Neural cell (in vitro differentiated cells): Measurements from ENCODE around the gene MCM5. TPM values are rescaled to one million over a fixed set of nuclear protein-coding genes. Genes with fewer than 3 reads are reported as not detected.

ENCODE experiments used
- H2AFZ ChIP-seq: fragments of 200-600, 300-800 bp; sonication (generic), shearing (Covaris generic); 2 replicates; pipeline ENCODE4 v1.6.0; 2014; ENCODE audit warnings: low read depth, mild to moderate bottlenecking, antibody characterized with exemption, low read length, moderate library complexity
- H3F3A ChIP-seq: fragments of 200-600 bp; shearing (Covaris generic); 2 replicates; pipeline ENCODE4 v1.6.1; 2016; ENCODE audit warnings: mild to moderate bottlenecking, moderate library complexity, mixed read lengths, antibody characterized with exemption, low read length; ENCODE audit not compliant: insufficient read depth, poor library complexity, severe bottlenecking
- H3K27ac ChIP-seq: fragments of 200-600, 300-800 bp; sonication (generic), shearing (Covaris generic); 2 replicates; pipeline ENCODE4 v1.5.1; 2014; ENCODE audit warnings: mild to moderate bottlenecking, low read length, moderate library complexity
- H3K27me3 ChIP-seq: fragments of 300-800, 200-600 bp; sonication (generic), shearing (Covaris generic); 2 replicates; pipeline ENCODE4 v1.6.0; 2014; ENCODE audit warnings: mild to moderate bottlenecking, low read depth, low read length, moderate library complexity; ENCODE audit not compliant: insufficient read depth
- H3K36me3 ChIP-seq: fragments of 300-800, 200-600 bp; sonication (generic), shearing (Covaris generic); 2 replicates; pipeline ENCODE4 v1.5.1; 2014; ENCODE audit warnings: mild to moderate bottlenecking, antibody characterized with exemption, low read length, moderate library complexity; ENCODE audit not compliant: insufficient read depth
- H3K4me2 ChIP-seq: fragments of 300-800, 200-600 bp; sonication (generic), shearing (Covaris generic); 2 replicates; pipeline ENCODE4 v1.6.0; 2014; ENCODE audit warnings: mild to moderate bottlenecking, low read length
- H3K4me3 ChIP-seq: fragments of 300-800, 200-600 bp; sonication (generic), shearing (Covaris generic); 2 replicates; pipeline ENCODE4 v1.5.1; 2014; ENCODE audit warnings: mild to moderate bottlenecking, low read length, moderate library complexity
- H3K79me2 ChIP-seq: fragments of 200-600 bp; shearing (Covaris generic); replicated peaks from 2 replicates; pipeline ENCODE4 v1.6.0; 2014; ENCODE audit warnings: mild to moderate bottlenecking, low read length, moderate library complexity; ENCODE audit not compliant: insufficient read depth
- H3K9ac ChIP-seq: fragments of 300-800, 200-600 bp; sonication (generic), shearing (Covaris generic); 2 replicates; pipeline ENCODE4 v1.6.1; 2016; ENCODE audit warnings: mild to moderate bottlenecking, low read length, mixed read lengths
- H3K9me2 ChIP-seq: fragments of 200-600 bp; shearing (Covaris generic); 2 replicates; pipeline ENCODE4 v1.6.1; 2016; ENCODE audit warnings: mild to moderate bottlenecking, low read length, mixed read lengths; ENCODE audit not compliant: insufficient read depth
- H3K9me3 ChIP-seq: fragments of 200-600, 300-800 bp; sonication (generic), shearing (Covaris generic); 2 replicates; pipeline ENCODE4 v1.6.1; 2016; ENCODE audit warnings: mild to moderate bottlenecking, mixed run types, low read length, moderate library complexity, mixed read lengths
- H4K20me1 ChIP-seq: fragments of 200-600 bp; shearing (Covaris generic); 2 replicates; pipeline ENCODE4 v1.6.1; 2016; ENCODE audit warnings: mild to moderate bottlenecking, mixed run types; ENCODE audit not compliant: insufficient read depth
- CTCF ChIP-seq: fragments of 450-650 bp; IDR thresholded peaks from 2 replicates; pipeline ENCODE4 v1.5.1; 2014; ENCODE audit warnings: antibody characterized with exemption, mild to moderate bottlenecking, moderate library complexity; ENCODE audit not compliant: poor library complexity, severe bottlenecking
- EP300 ChIP-seq: fragments of 450-650 bp; conservative IDR thresholded peaks from 2 replicates; pipeline ENCODE4 v1.6.1; 2014; ENCODE audit warnings: antibody characterized with exemption, mild to moderate bottlenecking, moderate library complexity; ENCODE audit not compliant: poor library complexity, severe bottlenecking
- EZH2 ChIP-seq: fragments of 200-600, 300-800 bp; shearing (Covaris generic), sonication (generic); IDR thresholded peaks from 2 replicates; pipeline ENCODE4 v1.6.1; 2014; ENCODE audit warnings: antibody characterized with exemption, low read length, borderline replicate concordance, mild to moderate bottlenecking; ENCODE audit not compliant: insufficient read depth, poor library complexity, severe bottlenecking
- MXI1 ChIP-seq: fragments of 450-650 bp; conservative IDR thresholded peaks from 2 replicates; pipeline ENCODE4 v1.6.1; 2014; ENCODE audit warnings: antibody characterized with exemption, mild to moderate bottlenecking; ENCODE audit not compliant: poor library complexity, severe bottlenecking
- POLR2AphosphoS5 ChIP-seq: IDR thresholded peaks from 2 replicates; pipeline ENCODE4 v1.6.1; 2012
- RAD21 ChIP-seq: fragments of 450-650 bp; conservative IDR thresholded peaks from 2 replicates; pipeline ENCODE4 v1.6.1; 2014; ENCODE audit warnings: antibody characterized with exemption, mild to moderate bottlenecking, moderate library complexity
- REST ChIP-seq: IDR thresholded peaks from 2 replicates; pipeline ENCODE4 v1.6.1; 2012; ENCODE audit warnings: borderline replicate concordance
- SMC3 ChIP-seq: fragments of 450-650 bp; conservative IDR thresholded peaks from 2 replicates; pipeline ENCODE4 v1.6.1; 2014; ENCODE audit warnings: antibody characterized with exemption, mild to moderate bottlenecking, moderate library complexity; ENCODE audit not compliant: poor library complexity
- TAF1 ChIP-seq: IDR thresholded peaks from 2 replicates; pipeline ENCODE4 v1.6.1; 2012; ENCODE audit warnings: low read depth
- polyA plus RNA-seq: library from polyadenylated mRNA; depleted of rRNA; stranded (reverse); fragments of >200 nt; gene quantifications from 2 replicates; pipeline ENCODE4 v1.2.3, GENCODE V29; 2014

MCM5 gene
- polyA plus RNA-seq, 1 donor from 2014 or later = 6.9 TPM

- Histone ChIP-seq H3K4me2 (no peak overlapping the region), H3K79me2 (no peaks in the 10 kb centered on the region), H3K36me3 (no peaks in the 10 kb centered on the region), H3F3A (no peaks in the 10 kb centered on the region), H3K4me3 (no peak overlapping the region), H4K20me1 (no peaks in the 10 kb centered on the region), H3K9me3 (no peaks in the 10 kb centered on the region), H3K27ac (no peak overlapping the region), H3K27me3 (peaks cover 13% of the 10 kb centered on the region), H2AFZ (no peak overlapping the region), H3K9ac (no peak overlapping the region), H3K9me2 (no peaks in the 10 kb centered on the region)
- no peak for TF ChIP-seq REST
- no peak for TF ChIP-seq POLR2AphosphoS5
- TF ChIP-seq SMC3 = no peak
- TF ChIP-seq EZH2 = no peak
- TF ChIP-seq RAD21 = no peak
- TF ChIP-seq MXI1 = no peak
- TF ChIP-seq EP300 = no peak
- TF ChIP-seq TAF1 = no peak
- no peak for TF ChIP-seq CTCF
Measured at GRCh38 chr22:35384975-35385588, 14.9 kb upstream of the MCM5 start.

DNA sequence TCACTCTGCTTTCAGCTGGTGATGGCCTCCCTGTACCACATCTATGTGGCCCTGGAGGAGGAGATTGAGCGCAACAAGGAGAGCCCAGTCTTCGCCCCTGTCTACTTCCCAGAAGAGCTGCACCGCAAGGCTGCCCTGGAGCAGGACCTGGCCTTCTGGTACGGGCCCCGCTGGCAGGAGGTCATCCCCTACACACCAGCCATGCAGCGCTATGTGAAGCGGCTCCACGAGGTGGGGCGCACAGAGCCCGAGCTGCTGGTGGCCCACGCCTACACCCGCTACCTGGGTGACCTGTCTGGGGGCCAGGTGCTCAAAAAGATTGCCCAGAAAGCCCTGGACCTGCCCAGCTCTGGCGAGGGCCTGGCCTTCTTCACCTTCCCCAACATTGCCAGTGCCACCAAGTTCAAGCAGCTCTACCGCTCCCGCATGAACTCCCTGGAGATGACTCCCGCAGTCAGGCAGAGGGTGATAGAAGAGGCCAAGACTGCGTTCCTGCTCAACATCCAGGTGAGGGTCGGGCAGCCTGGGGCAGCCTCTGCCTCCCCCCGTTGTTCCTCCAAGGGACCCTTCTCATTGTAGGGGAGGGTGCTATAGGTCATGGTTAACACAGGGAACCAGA is 13.2 kb upstream of the MCM5 start:
- no peak overlapping the region for H3K4me3 ChIP-seq
- H3K9ac ChIP-seq = no peak overlapping the region
- H2AFZ ChIP-seq = no peak overlapping the region
- no peak overlapping the region for H3K27ac ChIP-seq
- no peaks in the 10 kb centered on the region for H3F3A ChIP-seq
- H3K79me2 ChIP-seq = no peaks in the 10 kb centered on the region
- H3K9me2 ChIP-seq = no peaks in the 10 kb centered on the region
- H3K27me3 ChIP-seq = peaks cover 2% of the 10 kb centered on the region
- TF ChIP-seq EP300 (no peak), CTCF (no peak), MXI1 (no peak), RAD21 (no peak), TAF1 (no peak)
- H3K9me3 ChIP-seq = no peaks in the 10 kb centered on the region
- H3K4me2 ChIP-seq = no peak overlapping the region
- H4K20me1 ChIP-seq = no peaks in the 10 kb centered on the region
- no peaks in the 10 kb centered on the region for H3K36me3 ChIP-seq
